Stimulated activated naive CD8-positive, alpha-beta T cell treated with anti-CD3 and anti-CD28 coated beads, Interleukin-15, amount 100 ng/mL, for 72 hours (primary cell): ENCODE data around the gene KIF25.
A peak's percentile ranks its signal among the peaks of the same experiment; 100 is the strongest.
"Not testable (repeated sequence)": the region's sequence is repeated elsewhere in the genome, so short reads cannot be mapped to it uniquely, and the experiment has no call there.

ENCODE experiments used
- ATAC-seq: fragments of 150-1000 bp; cut with Tn5 transposase; 2 replicates; pipeline ENCODE4 v1.10.0; 2021; ENCODE audit warnings: mild to moderate bottlenecking, moderate library complexity
- DNase-seq, 2 donors: peaks; one replicate each; pipeline ENCODE4 v3.0.0; 2021 to 2022
- H3K27ac Mint-ChIP-seq, 2 donors: one replicate each; pipeline ENCODE4 v1.8.0; 2022; ENCODE audit warnings: mild to moderate bottlenecking in 2 of 2, mixed read lengths in 2 of 2, moderate library complexity in 2 of 2
- H3K27me3 Mint-ChIP-seq: one replicate; pipeline ENCODE4 v1.8.0; 2022; ENCODE audit warnings: mixed read lengths
- H3K4me1 Mint-ChIP-seq: one replicate; pipeline ENCODE4 v1.8.0; 2022; ENCODE audit warnings: mild to moderate bottlenecking, mixed read lengths
- H3K4me3 Mint-ChIP-seq, 2 donors: one replicate each; pipeline ENCODE4 v1.8.0; 2022; ENCODE audit warnings: mild to moderate bottlenecking in 2 of 2, mixed read lengths in 2 of 2, moderate library complexity in 1 of 2
- H3K9me3 Mint-ChIP-seq, 2 donors: one replicate each; pipeline ENCODE4 v1.8.0; 2022; ENCODE audit warnings: mixed read lengths in 2 of 2

Gene KIF25

DNA sequence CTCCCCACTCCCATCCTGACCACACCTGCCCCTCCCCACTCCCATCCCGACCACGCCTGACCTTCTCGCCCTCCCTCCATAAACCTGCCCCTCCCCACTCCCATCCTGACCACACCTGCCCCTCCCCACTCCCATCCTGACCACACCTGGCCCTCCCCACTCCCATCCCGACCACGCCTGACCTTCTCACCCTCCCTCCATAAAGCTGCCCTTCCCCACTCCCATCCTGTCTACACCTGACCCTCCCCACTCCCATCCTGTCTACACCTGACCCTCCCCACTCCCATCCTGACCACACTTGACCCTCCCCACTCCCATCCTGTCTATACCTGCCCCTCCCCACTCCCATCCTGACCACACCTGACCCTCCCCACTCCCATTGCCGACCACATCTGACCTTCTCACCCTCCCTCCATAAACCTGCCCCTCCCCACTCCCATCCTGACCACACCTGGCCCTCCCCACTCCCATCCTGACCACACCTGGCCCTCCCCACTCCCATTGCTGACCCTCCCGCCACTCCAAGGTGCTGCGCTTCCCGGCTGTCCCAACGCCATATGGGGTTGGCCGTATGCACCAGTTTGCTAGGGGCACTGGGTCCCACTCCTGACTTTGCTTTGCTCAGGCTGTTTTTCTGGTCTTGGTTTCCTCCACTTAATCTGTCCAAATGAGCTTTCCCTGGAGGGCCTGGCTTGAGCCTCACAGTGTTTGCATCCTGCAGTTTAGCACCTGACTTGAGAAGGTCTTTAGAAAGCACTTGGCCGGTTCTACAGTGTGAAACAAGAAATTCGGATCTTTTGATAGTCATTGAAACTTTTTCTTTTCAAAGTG, 2.9 kb downstream of the KIF25 start:
- Mint-ChIP-seq H3K9me3 (peaks cover 0 to 7% of the 10 kb centered on the region in 2 donors), H3K27ac (peak overlapping the region in 1 of 2 donors; percentile 46), H3K4me1 (no peaks in the 10 kb centered on the region), H3K27me3 (peaks cover 17% of the 10 kb centered on the region), H3K4me3 (no peak overlapping the region)
- DNase-seq (no peak), ATAC-seq (no peak)

DNA sequence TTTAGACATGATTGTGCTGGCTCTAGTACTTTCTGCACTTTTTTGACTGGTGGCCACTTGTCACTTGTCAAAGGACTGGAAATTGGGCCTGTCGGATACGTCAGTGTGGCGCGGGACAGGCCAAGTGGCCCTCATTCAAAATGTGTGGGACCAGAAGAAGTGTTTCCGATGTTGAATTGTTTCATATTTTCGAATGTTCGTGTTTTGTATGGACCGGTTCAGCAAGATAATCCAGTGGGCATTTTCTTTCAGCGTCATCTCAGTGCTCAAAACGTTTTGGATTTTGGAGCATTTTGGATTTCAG, 3.5 kb downstream of the KIF25 start:
- Mint-ChIP-seq H3K4me1 (no peaks in the 10 kb centered on the region), H3K27me3 (peaks cover 17% of the 10 kb centered on the region), H3K4me3 (no peak overlapping the region), H3K27ac (no peak overlapping the region), H3K9me3 (peaks cover 0 to 7% of the 10 kb centered on the region in 2 donors)
- DNase-seq (no peak), ATAC-seq (no peak)

DNA sequence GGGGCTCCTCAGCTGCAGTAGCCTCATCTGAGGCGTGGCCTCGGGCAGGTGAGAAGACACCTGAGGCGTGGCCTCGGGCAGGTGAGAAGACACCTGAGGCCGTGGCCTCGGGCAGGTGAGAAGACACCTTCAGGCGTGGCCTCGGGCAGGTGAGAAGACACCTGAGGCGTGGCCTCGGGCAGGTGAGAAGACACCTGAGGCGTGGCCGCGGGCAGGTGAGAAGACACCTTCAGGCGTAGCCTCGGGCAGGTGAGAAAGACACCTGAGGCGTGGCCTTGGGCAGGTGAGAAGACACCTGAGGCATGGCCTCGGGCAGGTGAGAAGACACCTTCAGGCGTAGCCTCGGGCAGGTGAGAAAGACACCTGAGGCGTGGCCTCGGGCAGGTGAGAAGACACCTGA, 4.0 kb downstream of the KIF25 start:
- H3K4me3 Mint-ChIP-seq, ATAC-seq, DNase-seq, H3K4me1 Mint-ChIP-seq, H3K27ac Mint-ChIP-seq, H3K9me3 Mint-ChIP-seq: not testable (repeated sequence)
- H3K27me3 Mint-ChIP-seq, result peaks cover 17% of the 10 kb centered on the region

DNA sequence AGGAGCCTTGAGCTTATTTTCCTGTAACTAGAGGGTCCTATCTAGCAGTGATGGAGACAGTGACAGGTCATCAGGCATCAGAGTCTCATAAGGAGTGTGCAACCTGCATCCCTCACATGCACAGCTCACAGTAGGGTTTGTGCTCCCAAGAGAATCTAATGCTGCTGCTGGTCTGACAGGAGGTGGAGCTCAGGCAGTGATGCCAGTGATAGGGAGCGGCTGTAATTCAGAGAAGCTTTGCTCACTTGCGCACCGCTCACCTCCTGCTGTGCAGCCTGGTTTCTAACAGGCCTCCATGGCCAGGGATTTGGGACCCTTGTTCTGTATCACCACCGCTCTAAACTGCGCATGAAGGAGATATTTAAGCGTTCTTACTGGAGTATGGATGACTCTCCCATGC, 5.3 kb downstream of the KIF25 start:
- peaks cover 15% of the 10 kb centered on the region for H3K27me3 Mint-ChIP-seq
- DNase-seq, result no peak
- ATAC-seq, result no peak
- no peak overlapping the region for H3K4me3 Mint-ChIP-seq
- H3K4me1 Mint-ChIP-seq, result no peaks in the 10 kb centered on the region
- H3K27ac Mint-ChIP-seq, result no peak overlapping the region
- peaks cover 0 to 3% of the 10 kb centered on the region in 2 donors for H3K9me3 Mint-ChIP-seq

DNA sequence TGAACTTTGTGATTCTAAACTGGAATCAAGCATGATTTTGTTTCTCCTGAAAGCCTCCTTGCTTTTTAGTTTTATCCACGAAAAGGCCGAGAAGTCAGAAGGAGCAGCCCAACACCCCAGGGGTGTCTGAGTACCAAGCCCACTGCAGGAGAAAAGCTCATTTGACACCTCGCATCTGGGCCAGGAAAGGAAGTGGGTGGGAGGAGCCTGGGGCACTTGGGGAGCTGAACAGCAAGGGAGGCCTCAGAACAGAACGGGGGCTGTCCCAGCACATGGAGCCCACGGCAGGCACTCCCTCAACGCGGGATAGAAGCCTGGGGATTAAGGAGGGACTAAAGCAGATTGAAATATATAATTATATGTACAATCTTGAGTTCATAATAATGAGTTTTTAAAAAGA, 6.6 kb downstream of the KIF25 start:
- H3K9me3 Mint-ChIP-seq, result peaks cover 0 to 9% of the 10 kb centered on the region in 2 donors
- ATAC-seq, result no peak
- no peak overlapping the region for H3K27ac Mint-ChIP-seq
- H3K27me3 Mint-ChIP-seq, result peaks cover 9% of the 10 kb centered on the region
- DNase-seq, result no peak
- H3K4me3 Mint-ChIP-seq, result no peak overlapping the region
- no peaks in the 10 kb centered on the region for H3K4me1 Mint-ChIP-seq

DNA sequence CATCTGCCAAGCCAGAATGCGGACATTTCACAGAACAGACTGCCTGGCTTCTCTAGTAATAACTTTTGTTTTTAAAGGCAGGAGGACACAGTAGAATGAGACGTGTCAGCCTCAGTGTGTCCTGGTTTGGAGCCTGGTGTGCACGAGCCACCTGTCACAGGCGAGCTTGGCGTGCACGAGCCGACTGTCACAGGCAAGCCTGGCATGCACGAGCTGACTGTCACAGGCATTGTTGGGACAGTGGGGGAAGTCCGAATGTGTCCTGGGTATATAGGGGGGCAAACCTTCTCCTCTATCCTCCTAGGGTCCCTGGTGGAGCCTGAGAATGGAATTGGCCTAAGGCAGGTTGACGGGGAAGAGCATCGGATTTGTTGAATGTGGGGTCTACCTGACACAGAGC, 7.5 kb downstream of the KIF25 start:
- H3K4me1 Mint-ChIP-seq, result no peaks in the 10 kb centered on the region
- no peak overlapping the region for H3K4me3 Mint-ChIP-seq
- no peak for DNase-seq
- H3K27me3 Mint-ChIP-seq, result peaks cover 9% of the 10 kb centered on the region
- peaks cover 0 to 18% of the 10 kb centered on the region in 2 donors for H3K9me3 Mint-ChIP-seq
- ATAC-seq, result no peak
- H3K27ac Mint-ChIP-seq, result no peak overlapping the region

DNA sequence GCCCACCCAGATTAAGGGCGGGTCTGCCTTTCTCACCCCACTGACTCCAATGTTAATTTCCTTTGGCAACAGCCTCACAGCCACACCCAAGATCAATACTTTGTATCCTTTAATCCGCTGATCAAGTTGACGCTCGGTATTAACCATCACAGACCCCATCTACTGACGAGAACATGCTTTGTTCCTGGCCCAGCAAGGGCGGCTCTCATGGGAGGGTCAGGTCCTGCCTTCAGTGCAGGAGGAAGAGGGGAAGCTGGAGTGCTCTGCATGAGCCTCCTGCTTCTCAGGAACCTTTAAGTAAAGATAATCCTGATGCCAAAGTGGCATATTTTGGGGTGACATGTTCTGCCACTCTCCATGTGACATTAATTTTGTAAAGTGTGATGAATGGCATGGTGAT, 8.3 kb downstream of the KIF25 start:
- Mint-ChIP-seq H3K4me1 (no peaks in the 10 kb centered on the region), H3K9me3 (peaks cover 5 to 27% of the 10 kb centered on the region in 2 donors), H3K4me3 (no peak overlapping the region), H3K27me3 (peaks cover 9% of the 10 kb centered on the region), H3K27ac (peak overlapping the region in 1 of 2 donors; percentile 42)
- ATAC-seq (no peak), DNase-seq (no peak)

DNA sequence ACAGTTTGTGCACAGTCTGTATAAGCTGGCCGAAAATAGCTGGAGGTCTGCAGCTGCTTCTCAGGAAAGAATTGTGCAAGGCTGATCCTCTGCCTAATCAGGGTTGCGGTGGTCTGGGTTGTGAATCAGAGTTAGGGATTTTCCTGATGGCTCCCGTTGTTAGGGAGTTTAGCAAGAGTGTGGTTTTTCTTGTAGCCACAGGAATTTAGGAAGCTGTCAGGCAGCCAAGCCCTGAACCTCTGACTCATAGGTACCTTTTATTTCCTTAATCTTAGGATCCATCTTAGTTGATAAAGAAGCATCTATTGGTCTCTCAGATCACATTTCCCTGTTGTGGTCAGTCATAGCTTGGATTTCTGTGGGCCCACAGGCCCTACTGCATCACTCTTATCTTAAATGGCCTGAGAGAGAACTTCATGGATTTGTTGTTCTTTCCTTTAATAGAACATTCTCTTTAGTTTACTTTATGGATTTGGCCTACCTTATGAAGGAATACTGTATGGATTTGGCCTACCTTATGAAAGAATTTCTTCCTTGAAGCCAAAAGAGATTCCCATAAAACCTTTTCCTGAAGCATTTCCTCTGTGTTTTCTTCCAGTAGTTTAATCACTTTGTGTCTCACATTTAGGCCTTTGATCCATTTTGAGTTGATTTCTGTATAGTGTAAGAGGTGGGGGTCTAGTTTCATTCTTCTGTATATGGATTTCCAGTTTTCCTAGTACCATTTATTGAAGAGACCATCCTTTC, 10.3 kb downstream of the KIF25 start:
- Mint-ChIP-seq H3K27ac (no peak overlapping the region), H3K9me3 (peaks cover 18 to 46% of the 10 kb centered on the region in 2 donors), H3K27me3 (peaks cover 9% of the 10 kb centered on the region), H3K4me1 (no peaks in the 10 kb centered on the region), H3K4me3 (no peak overlapping the region)
- DNase-seq (no peak), ATAC-seq (no peak)

DNA sequence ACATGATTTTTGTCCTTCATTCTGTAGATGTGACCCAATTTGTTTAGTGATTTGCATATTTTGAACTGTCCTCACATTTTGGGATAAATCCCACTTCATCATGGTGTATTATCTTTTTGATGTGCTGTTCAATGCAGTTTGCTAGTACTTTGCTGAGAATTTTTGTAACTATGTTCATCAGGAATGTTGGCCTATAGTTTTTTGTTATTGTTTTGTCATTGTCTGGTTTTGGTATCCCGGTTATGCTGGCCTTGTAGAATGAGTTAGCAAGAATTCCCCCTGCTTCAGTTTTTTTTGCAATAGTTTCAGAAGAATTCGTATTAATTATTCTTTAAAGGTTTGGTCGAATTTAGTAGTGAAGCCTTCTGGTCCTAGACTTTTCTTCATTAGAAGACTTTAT, 11.9 kb downstream of the KIF25 start:
- DNase-seq (no peak), ATAC-seq (no peak)
- Mint-ChIP-seq H3K27ac (no peak overlapping the region), H3K27me3 (peaks cover 8% of the 10 kb centered on the region), H3K9me3 (peaks cover 18 to 46% of the 10 kb centered on the region in 2 donors), H3K4me3 (no peak overlapping the region), H3K4me1 (no peaks in the 10 kb centered on the region)

DNA sequence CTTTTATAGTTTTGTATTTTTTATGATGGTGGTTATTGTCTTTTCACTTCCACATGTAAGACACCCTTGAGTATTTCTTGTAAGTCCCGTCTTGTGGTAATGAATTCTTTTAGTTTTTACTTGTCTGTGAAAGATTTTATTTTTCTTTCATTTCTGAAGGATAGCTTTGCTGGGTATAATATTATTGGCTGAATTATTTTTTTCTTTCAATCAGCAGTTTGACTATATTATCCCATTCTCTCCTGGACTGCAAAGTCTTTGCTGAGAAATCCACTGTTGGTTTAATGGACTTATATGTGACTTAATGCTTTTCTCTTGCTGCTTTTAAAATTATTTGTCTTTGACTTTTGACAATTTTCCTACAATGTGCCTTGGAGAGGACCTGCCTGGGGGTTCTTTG, 13.8 kb downstream of the KIF25 start:
- H3K27me3 Mint-ChIP-seq, result no peaks in the 10 kb centered on the region
- no peak overlapping the region for H3K27ac Mint-ChIP-seq
- peaks cover 18 to 46% of the 10 kb centered on the region in 2 donors for H3K9me3 Mint-ChIP-seq
- DNase-seq, result no peak
- no peak overlapping the region for H3K4me3 Mint-ChIP-seq
- H3K4me1 Mint-ChIP-seq, result no peaks in the 10 kb centered on the region
- ATAC-seq, result no peak

DNA sequence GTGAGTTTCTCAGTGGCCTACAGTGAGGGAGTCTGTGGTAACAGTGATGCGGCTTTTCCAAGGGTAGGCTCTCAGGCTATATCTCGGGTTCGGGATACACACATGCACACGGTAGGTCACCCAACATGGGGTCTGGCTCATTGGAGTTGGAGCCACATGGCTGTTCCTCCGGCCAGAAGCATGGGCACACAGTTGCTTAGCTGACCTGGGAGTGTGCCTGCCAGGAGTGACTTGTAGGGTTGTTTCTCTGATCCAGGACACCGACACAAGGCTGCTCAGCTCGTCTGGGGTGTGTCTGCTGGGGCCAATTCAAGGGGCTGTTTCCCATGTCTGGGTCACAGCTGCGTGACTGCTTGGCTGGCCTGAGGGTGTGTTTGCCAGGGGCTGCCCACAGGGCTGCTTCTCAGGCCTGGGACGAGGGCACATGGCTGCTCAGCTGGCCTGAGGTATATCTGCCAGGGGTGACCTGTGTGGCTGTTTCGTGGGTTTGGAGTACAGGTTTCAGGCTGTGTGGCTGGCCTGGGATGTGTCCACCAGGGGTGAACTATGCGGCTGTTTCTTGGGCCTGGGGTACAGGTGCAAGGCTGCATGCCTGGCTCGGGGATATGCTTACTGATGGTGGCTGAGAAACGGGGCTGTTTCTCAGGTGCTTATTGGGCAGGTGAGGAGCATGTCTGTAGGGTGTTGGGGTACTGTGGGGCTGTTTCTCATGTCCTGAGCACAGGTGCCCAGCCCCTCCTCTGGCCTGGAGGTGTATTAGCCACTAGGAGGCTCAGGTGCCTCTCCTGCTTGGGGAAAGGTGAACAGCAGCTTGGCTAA, 15.2 kb downstream of the KIF25 start:
- Mint-ChIP-seq H3K27me3 (peaks cover 8% of the 10 kb centered on the region), H3K4me3 (no peak overlapping the region), H3K9me3 (peaks cover 18 to 46% of the 10 kb centered on the region in 2 donors), H3K27ac (no peak overlapping the region), H3K4me1 (no peaks in the 10 kb centered on the region)
- DNase-seq (no peak), ATAC-seq (no peak)

DNA sequence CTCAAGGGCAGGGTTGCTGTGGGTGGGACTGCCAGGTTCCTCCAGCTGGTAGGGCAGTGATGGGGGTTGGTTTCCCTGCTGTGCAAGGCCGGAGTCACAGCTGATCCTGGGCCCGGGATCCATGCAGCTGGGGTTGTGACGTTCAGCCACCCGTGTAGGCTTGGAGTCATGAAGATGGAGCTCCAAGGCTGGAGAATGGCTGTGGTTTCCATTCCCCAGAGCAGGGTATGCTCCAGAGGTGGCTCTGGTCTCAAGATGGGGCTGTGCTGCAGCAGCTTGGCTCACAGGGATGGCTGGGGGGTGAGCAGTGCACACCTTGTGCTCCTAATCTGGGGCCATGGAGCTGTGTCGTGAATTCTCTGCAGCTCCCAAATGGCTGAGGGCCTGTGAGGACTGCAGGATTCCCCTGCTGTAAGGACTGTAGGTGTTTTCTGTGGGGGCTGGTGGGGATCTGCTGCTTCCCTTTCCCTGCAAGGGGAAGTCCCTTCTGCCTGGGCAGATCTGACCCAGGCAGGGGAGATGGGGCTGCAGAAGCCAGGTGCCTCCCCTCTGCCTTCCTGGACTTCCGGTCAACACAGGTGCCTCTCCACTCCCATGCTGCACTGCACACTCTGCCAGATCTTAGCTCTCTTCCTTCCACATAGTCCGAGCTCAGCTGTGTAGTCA, 15.9 kb downstream of the KIF25 start:
- DNase-seq (no peak), ATAC-seq (no peak)
- Mint-ChIP-seq H3K9me3 (peaks cover 18 to 43% of the 10 kb centered on the region in 2 donors), H3K27ac (no peak overlapping the region), H3K4me1 (no peaks in the 10 kb centered on the region), H3K4me3 (no peak overlapping the region), H3K27me3 (peaks cover 9% of the 10 kb centered on the region)

DNA sequence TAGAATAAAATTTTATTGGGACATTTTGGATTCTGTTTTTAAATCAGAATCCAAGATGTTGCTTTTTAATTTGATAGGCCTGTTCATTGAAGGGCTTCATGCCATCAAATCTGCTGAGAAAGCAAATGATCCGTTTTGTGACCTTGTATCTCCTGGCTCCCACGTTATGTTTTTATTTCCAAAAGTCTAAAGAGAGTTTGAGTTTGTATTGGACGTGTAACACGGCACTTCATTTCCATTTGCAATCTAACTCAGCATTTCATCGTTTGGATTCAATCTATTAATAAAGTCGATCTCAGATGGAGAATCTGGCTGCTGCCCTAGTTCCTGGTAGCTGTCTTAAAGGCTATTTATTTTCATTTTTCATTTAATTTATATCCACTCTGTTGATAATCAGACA, 17.0 kb downstream of the KIF25 start:
- no peak for ATAC-seq
- H3K27ac Mint-ChIP-seq, result no peak overlapping the region
- no peaks in the 10 kb centered on the region for H3K4me1 Mint-ChIP-seq
- no peak overlapping the region for H3K4me3 Mint-ChIP-seq
- peaks cover 9% of the 10 kb centered on the region for H3K27me3 Mint-ChIP-seq
- peaks cover 23 to 40% of the 10 kb centered on the region in 2 donors for H3K9me3 Mint-ChIP-seq
- DNase-seq, result no peak

DNA sequence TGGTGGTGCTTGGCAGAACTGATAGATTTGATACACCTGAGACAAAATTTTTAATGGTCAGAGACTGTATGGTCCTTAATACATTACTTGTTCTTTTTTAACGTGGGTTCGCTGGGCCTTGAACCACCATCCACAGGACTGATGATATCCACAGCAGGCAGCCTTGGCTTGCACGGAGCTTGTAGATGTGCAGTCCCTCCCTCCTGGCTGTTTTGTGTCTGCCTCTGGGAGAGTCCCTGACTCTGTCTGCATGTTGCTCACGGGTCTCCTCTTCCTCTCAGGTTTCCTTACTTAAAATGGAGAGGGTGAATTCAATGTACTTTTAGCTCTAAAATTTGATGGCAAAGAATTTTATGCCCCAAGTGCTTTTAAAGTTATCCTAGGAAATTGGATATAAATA, 17.5 kb downstream of the KIF25 start:
- H3K4me3 Mint-ChIP-seq, result no peak overlapping the region
- no peak for DNase-seq
- H3K27me3 Mint-ChIP-seq, result peaks cover 9% of the 10 kb centered on the region
- H3K9me3 Mint-ChIP-seq, result peaks cover 23 to 37% of the 10 kb centered on the region in 2 donors
- H3K4me1 Mint-ChIP-seq, result no peaks in the 10 kb centered on the region
- H3K27ac Mint-ChIP-seq, result no peak overlapping the region
- no peak for ATAC-seq

DNA sequence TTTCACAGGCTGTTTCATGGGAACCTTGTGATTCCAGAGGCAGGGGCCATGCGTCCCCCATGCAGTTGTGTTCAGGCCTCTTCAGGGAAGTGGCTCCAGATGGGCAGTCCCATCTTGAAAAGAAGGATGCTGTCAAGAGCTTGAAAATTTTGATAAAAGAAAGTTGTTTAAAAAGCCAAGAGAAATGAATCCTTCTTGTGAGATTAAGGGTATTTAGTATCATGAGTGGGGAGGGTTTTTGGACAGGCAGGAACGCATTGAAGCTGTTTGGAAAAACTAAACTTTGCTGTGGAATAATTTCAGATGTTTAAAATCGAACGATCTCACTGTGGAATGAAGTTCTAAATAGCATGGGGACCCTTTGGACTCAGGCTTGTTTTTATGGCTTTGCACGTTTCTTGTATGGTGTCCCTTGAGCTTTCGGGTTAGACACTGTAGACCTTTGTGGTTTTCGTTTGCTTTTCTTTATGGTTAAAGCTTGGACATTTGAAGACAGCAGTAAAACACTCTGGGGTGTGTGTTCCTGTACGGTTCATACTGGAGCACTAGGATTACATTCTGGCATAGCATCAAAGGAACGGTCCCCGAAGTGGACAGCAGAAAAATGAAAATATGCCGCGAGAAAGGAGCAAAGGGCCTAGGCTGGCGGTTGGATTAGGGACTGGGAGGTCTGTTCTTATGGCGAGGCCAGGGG, 18.2 kb downstream of the KIF25 start:
- no peaks in the 10 kb centered on the region for H3K4me1 Mint-ChIP-seq
- no peak for DNase-seq

More for the DNA sequence above, 18.2 kb downstream of the KIF25 start:
- no peak for ATAC-seq
- H3K4me3 Mint-ChIP-seq, result no peak overlapping the region
- H3K27me3 Mint-ChIP-seq, result peaks cover 9% of the 10 kb centered on the region
- H3K9me3 Mint-ChIP-seq, result peaks cover 19 to 31% of the 10 kb centered on the region in 2 donors
- no peak overlapping the region for H3K27ac Mint-ChIP-seq
